Ureter (tissue), 1 donor: ENCODE results near the gene P2RX5. TPM values are rescaled to one million over a fixed set of nuclear protein-coding genes. Genes with fewer than 3 reads are reported as not detected.

Experiments
- total RNA-seq: library from RNA; stranded (reverse); gene quantifications from one replicate; pipeline ENCODE4 v1.2.4, GENCODE V29; 2023
- donor health status: DM: yes; HTN: yes; CAD: no.

Gene P2RX5
- total RNA-seq, 1 donor from 2014 or later: 3.0 TPM

Other genes starting within 250 kb of the P2RX5 start
- gene SPATA22, start 224.3 kb downstream of the P2RX5 start, total RNA-seq: not detected
- gene ASPA, start 220.2 kb downstream of the P2RX5 start, total RNA-seq: 15.3 TPM
- gene TRPV3, start 138.3 kb downstream of the P2RX5 start, total RNA-seq: 4.3 TPM
- 9.0 TPM for gene TRPV1, start 86.7 kb downstream of the P2RX5 start, total RNA-seq
- 22.8 TPM for gene SHPK, start 59.9 kb downstream of the P2RX5 start, total RNA-seq
- gene CTNS, start 59.4 kb downstream of the P2RX5 start, total RNA-seq: 11.7 TPM
- gene TAX1BP3, start 27.6 kb downstream of the P2RX5 start, total RNA-seq: 152 TPM
- gene EMC6, start 27.3 kb downstream of the P2RX5 start, total RNA-seq: 24.3 TPM
- gene HASPIN, start 27.7 kb upstream of the P2RX5 start, total RNA-seq: 0.31 TPM
- 28.5 TPM for gene ITGAE, start 105.0 kb upstream of the P2RX5 start, total RNA-seq
- gene NCBP3, start 150.1 kb upstream of the P2RX5 start, total RNA-seq: 46.1 TPM
- 7.8 TPM for gene CAMKK1, start 196.9 kb upstream of the P2RX5 start, total RNA-seq
- gene P2RX1, start 220.3 kb upstream of the P2RX5 start, total RNA-seq: 44.3 TPM